Myometrial cell (primary cell): ENCODE data around the gene GPR137C. TPM values are rescaled to one million over a fixed set of nuclear protein-coding genes. Genes with fewer than 3 reads are reported as not detected.

ENCODE experiments used
- total RNA-seq: library from RNA; depleted of rRNA; stranded (reverse); fragments of >200 nt; gene quantifications from 2 replicates; pipeline ENCODE4 v1.2.3, GENCODE V29; 2015

The GPR137C gene
- total RNA-seq, result 0.29 and 0.35 TPM in 2 replicates

GRCh38 chr14:52552063-52552988 is at the start of gene GPR137C, which contains the start of gene TXNDC16:
Gene GPR137C, plus strand, starts transcription at chr14:52552836. Its CDS starts 312 bp downstream, at chr14:52553148.
Gene TXNDC16, minus strand, starts transcription at chr14:52552505. Its CDS starts 8,948 bp downstream, at chr14:52543557.

Other genes with a start within 250 kb of the GPR137C start
- 63.4 and 87.1 TPM in 2 replicates for gene PTGER2, start 238.5 kb upstream of the GPR137C start, total RNA-seq
- 2.6 and 5.8 TPM in 2 replicates for gene TXNDC16, start 331 bp upstream of the GPR137C start, total RNA-seq
- gene ERO1A, start 142.7 kb downstream of the GPR137C start, total RNA-seq, result 61.7 and 67.0 TPM in 2 replicates
- 112 TPM in 2 replicates for gene PSMC6, start 154.4 kb downstream of the GPR137C start, total RNA-seq
- gene STYX, start 177.3 kb downstream of the GPR137C start, total RNA-seq, result 15.9 and 17.7 TPM in 2 replicates
- gene GNPNAT1, start 238.8 kb downstream of the GPR137C start, total RNA-seq, result 29.1 and 34.6 TPM in 2 replicates